HepG2 (cell line): ENCODE measurements around the gene NOL4L. TPM values are rescaled to one million over a fixed set of nuclear protein-coding genes. Genes with fewer than 3 reads are reported as not detected.

Experiments used
- CAMTA2 ChIP-seq: sonication (generic); formaldehyde crosslinking; IDR thresholded peaks from 2 replicates; pipeline ENCODE4 v1.4.0; 2020; ENCODE audit warnings: mild to moderate bottlenecking, missing genetic modification reagents, borderline replicate concordance
- DNMT1 ChIP-seq: sonication (generic); formaldehyde crosslinking; IDR thresholded peaks from 2 replicates; pipeline ENCODE4 v1.5.1; 2020; ENCODE audit warnings: mild to moderate bottlenecking, missing genetic modification reagents
- FOXK2 ChIP-seq: fragments of 450-650 bp; IDR thresholded peaks from 2 replicates; pipeline ENCODE4 v1.6.1; 2016
- HNRNPLL ChIP-seq: fragments of 200-400 bp; formaldehyde crosslinking; IDR thresholded peaks from 2 replicates; pipeline ENCODE4 v1.6.1; 2017; ENCODE audit warnings: mild to moderate bottlenecking, low read depth, low read length; ENCODE audit not compliant: poor library complexity, severe bottlenecking
- JUN ChIP-seq: sonication (generic); formaldehyde crosslinking; IDR thresholded peaks from 2 replicates; pipeline ENCODE4 v1.4.0; 2020; ENCODE audit warnings: mild to moderate bottlenecking, missing genetic modification reagents
- KDM2A ChIP-seq: sonication (generic); formaldehyde crosslinking; IDR thresholded peaks from 2 replicates; pipeline ENCODE4 v1.4.0; 2020; ENCODE audit warnings: low read depth, missing genetic modification reagents, borderline replicate concordance
- MEIS2 ChIP-seq: sonication (generic); formaldehyde crosslinking; IDR thresholded peaks from 2 replicates; pipeline ENCODE4 v1.9.0; 2021; ENCODE audit warnings: mild to moderate bottlenecking, missing genetic modification reagents
- MTF2 ChIP-seq: sonication (generic); formaldehyde crosslinking; IDR thresholded peaks from 2 replicates; pipeline ENCODE4 v1.5.0; 2020; ENCODE audit warnings: missing genetic modification reagents, borderline replicate concordance
- SPEN ChIP-seq: sonication (generic); formaldehyde crosslinking; IDR thresholded peaks from 2 replicates; pipeline ENCODE4 v1.5.1; 2020; ENCODE audit warnings: low read depth, mild to moderate bottlenecking, missing genetic modification reagents
- SRF ChIP-seq: IDR thresholded peaks from 2 replicates; pipeline ENCODE4 v1.6.1; 2011; ENCODE audit warnings: mild to moderate bottlenecking, low read depth, low read length, moderate library complexity
- ZNF672 ChIP-seq: sonication (generic); formaldehyde crosslinking; IDR thresholded peaks from 2 replicates; pipeline ENCODE4 v1.8.1; 2022; ENCODE audit warnings: missing genetic modification reagents
- ZNF761 ChIP-seq: sonication (generic); formaldehyde crosslinking; conservative IDR thresholded peaks from 2 replicates; pipeline ENCODE4 v1.4.0; 2020; ENCODE audit warnings: mild to moderate bottlenecking, missing genetic modification reagents
- polyA plus RNA-seq, 8 experiments: library from polyadenylated mRNA; depleted of rRNA in 3 of 8; stranded (reverse) in 7 of 8; unstranded in 1 of 8; fragments of >200 nt; fragmentation: Illumina TruSeq in 4 of 8; extraction: Trizol in 4 of 8; gene quantifications; 2 replicates each; pipeline versions ENCODE4 v1.2.1 to v1.2.3, GENCODE V29; 2011 to 2016; ENCODE audit warnings: low read depth in 4 of 8, missing spikeins in 1 of 8, mixed read lengths in 1 of 8; ENCODE audit not compliant: insufficient read depth in 1 of 8
- total RNA-seq, 5 experiments: library from RNA; depleted of rRNA; stranded (reverse); fragments of >200 nt; fragmentation: Illumina TruSeq; extraction: Trizol; gene quantifications; 2 replicates each; pipeline ENCODE4 v1.2.3, GENCODE V29; 2016; ENCODE audit warnings: low read depth in 1 of 5
- TF ChIP-seq, protein P1 (sequence below): sonication (generic); formaldehyde crosslinking; IDR thresholded peaks from 2 replicates; pipeline ENCODE4 v1.4.0; 2020; ENCODE audit warnings: missing genetic modification reagents, borderline replicate concordance
- TF ChIP-seq, protein P2 (sequence below): sonication (generic); formaldehyde crosslinking; IDR thresholded peaks from 2 replicates; pipeline ENCODE4 v1.5.0; 2020; ENCODE audit warnings: missing genetic modification reagents
- TF ChIP-seq, protein P3 (sequence below): sonication (generic); formaldehyde crosslinking; IDR thresholded peaks from 2 replicates; pipeline ENCODE4 v1.4.0; 2020; ENCODE audit warnings: missing genetic modification reagents
- TF ChIP-seq, protein P4 (sequence below): sonication (generic); formaldehyde crosslinking; IDR thresholded peaks from 2 replicates; pipeline ENCODE4 v1.4.0; 2020; ENCODE audit warnings: missing genetic modification reagents, borderline replicate concordance
- TF ChIP-seq, protein P5 (sequence below): sonication (generic); formaldehyde crosslinking; IDR thresholded peaks from 2 replicates; pipeline ENCODE4 v1.4.0; 2020; ENCODE audit warnings: mild to moderate bottlenecking, missing genetic modification reagents

The NOL4L gene
- total and polyA plus RNA-seq, 2 of the 13 experiments (the other 11 are each of a cell fraction or from before 2014, with no cell fraction given) = 16.6 to 35.4 TPM

DNA sequence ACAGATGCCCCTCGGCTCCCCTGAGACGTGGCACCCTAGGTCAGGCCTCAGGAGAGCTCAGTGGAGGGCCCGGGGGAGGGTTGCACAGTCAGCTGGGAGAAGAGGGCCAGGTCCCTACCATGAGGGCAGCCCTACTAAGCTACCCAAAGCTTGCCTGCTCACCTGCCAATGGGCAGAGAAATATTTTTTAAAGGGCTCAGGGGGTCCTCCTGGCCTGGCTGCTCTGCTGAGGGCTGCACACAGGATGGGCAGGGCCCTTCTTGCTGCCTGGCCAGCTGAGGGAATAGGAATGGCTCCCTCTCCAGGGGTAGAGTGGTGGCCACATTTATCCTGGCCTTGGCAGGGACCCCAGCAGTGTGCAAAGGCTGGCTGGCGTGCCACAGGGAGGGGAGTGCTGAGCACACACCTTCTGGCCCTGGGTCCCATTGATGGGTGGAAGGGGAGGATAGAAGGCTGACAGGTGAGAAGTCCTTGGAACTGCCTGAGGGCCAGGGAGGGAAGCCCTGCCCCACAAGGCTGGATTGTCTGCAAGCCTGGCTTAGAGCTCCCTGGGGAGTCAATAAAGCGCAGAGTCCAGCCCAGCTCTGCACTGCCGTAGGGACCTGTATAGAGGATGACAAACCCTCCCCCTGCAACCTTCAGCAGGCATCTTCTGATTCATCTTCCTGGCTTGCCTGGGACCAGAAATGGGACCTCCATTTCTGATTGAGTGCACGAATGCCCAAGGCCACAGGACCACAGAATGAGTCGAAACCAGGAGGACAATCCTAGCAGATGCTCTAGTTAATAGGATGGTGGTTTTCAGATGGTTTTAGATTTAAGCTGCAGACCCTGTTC, 62.1 kb downstream of the NOL4L start (continued):
- peak; percentile 90; the same call in 1 of the 2 replicates for TF ChIP-seq MEIS2
- no peak for TF ChIP-seq CAMTA2 (CRISPR knock-in tag)
- no peak for TF ChIP-seq FOXK2
- TF ChIP-seq, protein P1, sequence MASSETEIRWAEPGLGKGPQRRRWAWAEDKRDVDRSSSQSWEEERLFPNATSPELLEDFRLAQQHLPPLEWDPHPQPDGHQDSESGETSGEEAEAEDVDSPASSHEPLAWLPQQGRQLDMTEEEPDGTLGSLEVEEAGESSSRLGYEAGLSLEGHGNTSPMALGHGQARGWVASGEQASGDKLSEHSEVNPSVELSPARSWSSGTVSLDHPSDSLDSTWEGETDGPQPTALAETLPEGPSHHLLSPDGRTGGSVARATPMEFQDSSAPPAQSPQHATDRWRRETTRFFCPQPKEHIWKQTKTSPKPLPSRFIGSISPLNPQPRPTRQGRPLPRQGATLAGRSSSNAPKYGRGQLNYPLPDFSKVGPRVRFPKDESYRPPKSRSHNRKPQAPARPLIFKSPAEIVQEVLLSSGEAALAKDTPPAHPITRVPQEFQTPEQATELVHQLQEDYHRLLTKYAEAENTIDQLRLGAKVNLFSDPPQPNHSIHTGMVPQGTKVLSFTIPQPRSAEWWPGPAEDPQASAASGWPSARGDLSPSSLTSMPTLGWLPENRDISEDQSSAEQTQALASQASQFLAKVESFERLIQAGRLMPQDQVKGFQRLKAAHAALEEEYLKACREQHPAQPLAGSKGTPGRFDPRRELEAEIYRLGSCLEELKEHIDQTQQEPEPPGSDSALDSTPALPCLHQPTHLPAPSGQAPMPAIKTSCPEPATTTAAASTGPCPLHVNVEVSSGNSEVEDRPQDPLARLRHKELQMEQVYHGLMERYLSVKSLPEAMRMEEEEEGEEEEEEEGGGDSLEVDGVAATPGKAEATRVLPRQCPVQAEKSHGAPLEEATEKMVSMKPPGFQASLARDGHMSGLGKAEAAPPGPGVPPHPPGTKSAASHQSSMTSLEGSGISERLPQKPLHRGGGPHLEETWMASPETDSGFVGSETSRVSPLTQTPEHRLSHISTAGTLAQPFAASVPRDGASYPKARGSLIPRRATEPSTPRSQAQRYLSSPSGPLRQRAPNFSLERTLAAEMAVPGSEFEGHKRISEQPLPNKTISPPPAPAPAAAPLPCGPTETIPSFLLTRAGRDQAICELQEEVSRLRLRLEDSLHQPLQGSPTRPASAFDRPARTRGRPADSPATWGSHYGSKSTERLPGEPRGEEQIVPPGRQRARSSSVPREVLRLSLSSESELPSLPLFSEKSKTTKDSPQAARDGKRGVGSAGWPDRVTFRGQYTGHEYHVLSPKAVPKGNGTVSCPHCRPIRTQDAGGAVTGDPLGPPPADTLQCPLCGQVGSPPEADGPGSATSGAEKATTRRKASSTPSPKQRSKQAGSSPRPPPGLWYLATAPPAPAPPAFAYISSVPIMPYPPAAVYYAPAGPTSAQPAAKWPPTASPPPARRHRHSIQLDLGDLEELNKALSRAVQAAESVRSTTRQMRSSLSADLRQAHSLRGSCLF (CRISPR knock-in tag) = no peak
- no peak; the same call in 1 of the 2 replicates for TF ChIP-seq MTF2 (CRISPR knock-in tag)
- TF ChIP-seq ZNF672 (CRISPR knock-in tag) = no peak
- no peak for TF ChIP-seq SRF
- TF ChIP-seq, protein P2, sequence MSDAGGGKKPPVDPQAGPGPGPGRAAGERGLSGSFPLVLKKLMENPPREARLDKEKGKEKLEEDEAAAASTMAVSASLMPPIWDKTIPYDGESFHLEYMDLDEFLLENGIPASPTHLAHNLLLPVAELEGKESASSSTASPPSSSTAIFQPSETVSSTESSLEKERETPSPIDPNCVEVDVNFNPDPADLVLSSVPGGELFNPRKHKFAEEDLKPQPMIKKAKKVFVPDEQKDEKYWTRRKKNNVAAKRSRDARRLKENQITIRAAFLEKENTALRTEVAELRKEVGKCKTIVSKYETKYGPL = no peak
- TF ChIP-seq, protein P3, sequence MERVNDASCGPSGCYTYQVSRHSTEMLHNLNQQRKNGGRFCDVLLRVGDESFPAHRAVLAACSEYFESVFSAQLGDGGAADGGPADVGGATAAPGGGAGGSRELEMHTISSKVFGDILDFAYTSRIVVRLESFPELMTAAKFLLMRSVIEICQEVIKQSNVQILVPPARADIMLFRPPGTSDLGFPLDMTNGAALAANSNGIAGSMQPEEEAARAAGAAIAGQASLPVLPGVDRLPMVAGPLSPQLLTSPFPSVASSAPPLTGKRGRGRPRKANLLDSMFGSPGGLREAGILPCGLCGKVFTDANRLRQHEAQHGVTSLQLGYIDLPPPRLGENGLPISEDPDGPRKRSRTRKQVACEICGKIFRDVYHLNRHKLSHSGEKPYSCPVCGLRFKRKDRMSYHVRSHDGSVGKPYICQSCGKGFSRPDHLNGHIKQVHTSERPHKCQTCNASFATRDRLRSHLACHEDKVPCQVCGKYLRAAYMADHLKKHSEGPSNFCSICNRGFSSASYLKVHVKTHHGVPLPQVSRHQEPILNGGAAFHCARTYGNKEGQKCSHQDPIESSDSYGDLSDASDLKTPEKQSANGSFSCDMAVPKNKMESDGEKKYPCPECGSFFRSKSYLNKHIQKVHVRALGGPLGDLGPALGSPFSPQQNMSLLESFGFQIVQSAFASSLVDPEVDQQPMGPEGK (CRISPR knock-in tag) = peak; percentile 93
- TF ChIP-seq JUN (CRISPR knock-in tag) = peak; percentile 82; the same call in 1 of the 2 replicates
- no peak for TF ChIP-seq HNRNPLL
- TF ChIP-seq, protein P4, sequence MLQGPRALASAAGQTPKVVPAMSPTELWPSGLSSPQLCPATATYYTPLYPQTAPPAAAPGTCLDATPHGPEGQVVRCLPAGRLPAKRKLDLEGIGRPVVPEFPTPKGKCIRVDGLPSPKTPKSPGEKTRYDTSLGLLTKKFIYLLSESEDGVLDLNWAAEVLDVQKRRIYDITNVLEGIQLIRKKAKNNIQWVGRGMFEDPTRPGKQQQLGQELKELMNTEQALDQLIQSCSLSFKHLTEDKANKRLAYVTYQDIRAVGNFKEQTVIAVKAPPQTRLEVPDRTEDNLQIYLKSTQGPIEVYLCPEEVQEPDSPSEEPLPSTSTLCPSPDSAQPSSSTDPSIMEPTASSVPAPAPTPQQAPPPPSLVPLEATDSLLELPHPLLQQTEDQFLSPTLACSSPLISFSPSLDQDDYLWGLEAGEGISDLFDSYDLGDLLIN (CRISPR knock-in tag) = no peak
- TF ChIP-seq, protein P5, sequence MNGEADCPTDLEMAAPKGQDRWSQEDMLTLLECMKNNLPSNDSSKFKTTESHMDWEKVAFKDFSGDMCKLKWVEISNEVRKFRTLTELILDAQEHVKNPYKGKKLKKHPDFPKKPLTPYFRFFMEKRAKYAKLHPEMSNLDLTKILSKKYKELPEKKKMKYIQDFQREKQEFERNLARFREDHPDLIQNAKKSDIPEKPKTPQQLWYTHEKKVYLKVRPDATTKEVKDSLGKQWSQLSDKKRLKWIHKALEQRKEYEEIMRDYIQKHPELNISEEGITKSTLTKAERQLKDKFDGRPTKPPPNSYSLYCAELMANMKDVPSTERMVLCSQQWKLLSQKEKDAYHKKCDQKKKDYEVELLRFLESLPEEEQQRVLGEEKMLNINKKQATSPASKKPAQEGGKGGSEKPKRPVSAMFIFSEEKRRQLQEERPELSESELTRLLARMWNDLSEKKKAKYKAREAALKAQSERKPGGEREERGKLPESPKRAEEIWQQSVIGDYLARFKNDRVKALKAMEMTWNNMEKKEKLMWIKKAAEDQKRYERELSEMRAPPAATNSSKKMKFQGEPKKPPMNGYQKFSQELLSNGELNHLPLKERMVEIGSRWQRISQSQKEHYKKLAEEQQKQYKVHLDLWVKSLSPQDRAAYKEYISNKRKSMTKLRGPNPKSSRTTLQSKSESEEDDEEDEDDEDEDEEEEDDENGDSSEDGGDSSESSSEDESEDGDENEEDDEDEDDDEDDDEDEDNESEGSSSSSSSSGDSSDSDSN (CRISPR knock-in tag) = peak; percentile 77
- no peak; the same call in none of the 2 replicates for TF ChIP-seq DNMT1
- no peak for TF ChIP-seq SPEN
- TF ChIP-seq ZNF761 (CRISPR knock-in tag) = no peak; the same call in 1 of the 2 replicates
- peak; percentile 70; the same call in 1 of the 2 replicates for TF ChIP-seq KDM2A (CRISPR knock-in tag)
